Measurements from ENCODE around the gene FSTL3. TPM values are rescaled to one million over a fixed set of nuclear protein-coding genes. Genes with fewer than 3 reads are reported as not detected.
A peak's percentile ranks its signal among the peaks of the same experiment; 100 is the strongest.

Gene FSTL3
- polyA plus RNA-seq, 1 of the 3 experiments (the other 2 are of a cell fraction): 64.4 TPM

GRCh38 chr19:680287-681028 lies 4.3 kb downstream of the FSTL3 start (continued):
- TF ChIP-seq REST (IDR thresholded peaks at IDR 0.05; ENCODE audit: low read depth, low read length) (no peak), TEAD4 (IDR thresholded peaks at IDR 0.05; ENCODE audit: borderline replicate concordance, insufficient read depth) (no peak), RXRA (IDR thresholded peaks at IDR 0.05; ENCODE audit: borderline replicate concordance, low read depth) (no peak), CHD2 (IDR thresholded peaks at IDR 0.05; ENCODE audit: low read length, partially characterized antibody) (no peak), FOXJ3 (CRISPR knock-in tag; IDR thresholded peaks at IDR 0.05) (no peak), MEF2A (IDR thresholded peaks at IDR 0.05; ENCODE audit: borderline replicate concordance, low read depth) (no peak), IRF3 (IDR thresholded peaks at IDR 0.05; ENCODE audit: low read depth, low read length) (no peak)

- CTCF ChIA-PET: interaction anchor here (4.7 kb wide), 1 partner anchor 22 kb away, joined by 27 read pairs; no protein-coding TSS in a partner anchor
- Histone ChIP-seq H3K4me2 (peak overlapping the region; percentile 64; the same call in 1 of the 2 replicates), H3K27ac (ENCODE audit: low read depth in 2 of 2, low read length in 1 of 2) (peak overlapping the region; percentile 48 to 93; a peak in 3 of 4 replicates)
- no peak for TF ChIP-seq USF2 (IDR thresholded peaks at IDR 0.05; ENCODE audit: borderline replicate concordance, low read depth, low read length)
- TF ChIP-seq SMC3 (IDR thresholded peaks at IDR 0.05; ENCODE audit: low read depth, low read length): no peak
- no peak for TF ChIP-seq RFX5 (IDR thresholded peaks at IDR 0.05; ENCODE audit: low read length)
- no peak for TF ChIP-seq NFIC (IDR thresholded peaks at IDR 0.05; ENCODE audit: borderline replicate concordance)
- no peak for TF ChIP-seq SIN3A (IDR thresholded peaks at IDR 0.05; ENCODE audit: borderline replicate concordance, low read depth, low read length)
- no peak for TF ChIP-seq NRF1 (IDR thresholded peaks at IDR 0.05; ENCODE audit: low read depth, low read length)
- TF ChIP-seq POLR2AphosphoS5 (IDR thresholded peaks at IDR 0.05; ENCODE audit: low read depth, low read length): no peak
- no peak for TF ChIP-seq REST (IDR thresholded peaks at IDR 0.05; ENCODE audit: low read depth, low read length)
- no peak for TF ChIP-seq TCF12 (IDR thresholded peaks at IDR 0.05)
- TF ChIP-seq FOSL2 (IDR thresholded peaks at IDR 0.05; ENCODE audit: borderline replicate concordance, low read depth): no peak
- no peak for TF ChIP-seq MAX (IDR thresholded peaks at IDR 0.05; ENCODE audit: low read depth)
- no peak for TF ChIP-seq GATA2 (CRISPR knock-in tag; IDR thresholded peaks at IDR 0.05)
These were observed 5.1 kb downstream of the FSTL3 start for GRCh38 chr19:681029-682019.

More at GRCh38 chr19:681029-682019, 5.1 kb downstream of the FSTL3 start:
- Histone ChIP-seq H3K9me2 (no peaks in the 10 kb centered on the region), H3K4me3 (ENCODE audit: low read depth in 2 of 2, low read length in 1 of 2) (peak overlapping the region in 1 of 2 experiments; percentile 54; a peak in 1 of 4 replicates), H3F3A (replicated peaks; ENCODE audit: insufficient read depth) (peaks cover 5% of the 10 kb centered on the region), H4K20me1 (ENCODE audit: insufficient read depth) (no peaks in the 10 kb centered on the region), H2AFZ (ENCODE audit: low read depth) (no peak overlapping the region), H3K9me3 (no peaks in the 10 kb centered on the region), H3K27me3 (ENCODE audit: insufficient read depth) (no peaks in the 10 kb centered on the region), H3K9ac (no peak overlapping the region; the same call in 1 of the 2 replicates), H3K4me1 (ENCODE audit: control insufficient read depth in 1 of 2, insufficient read depth in 2 of 2, low read depth in 1 of 2, low read length in 1 of 2) (peaks cover 8 to 24% of the 10 kb centered on the region in 2 experiments; a peak in 3 of 4 replicates), H3K36me3 (replicated peaks in 1 of 2; ENCODE audit: control insufficient read depth in 1 of 2, insufficient read depth in 2 of 2, low read length in 1 of 2) (peaks cover 0 to 3% of the 10 kb centered on the region in 2 experiments), H3K79me2 (ENCODE audit: insufficient read depth) (peaks cover 26% of the 10 kb centered on the region)
- peak; percentile 97 for DNase-seq
- POLR2A ChIA-PET: interaction anchor here (0.9 kb wide), 1 partner anchor 24 kb away, joined by 4 read pairs; no protein-coding TSS in a partner anchor
- 69% methylated on average over 27 of the region's 54 CpGs for WGBS (ENCODE audit: low lambda C conversion rate)
